Stomach (tissue), 9 donors: ENCODE measurements around the gene TUBB2B. TPM values are rescaled to one million over a fixed set of nuclear protein-coding genes. Genes with fewer than 3 reads are reported as not detected.

Experiments
- DNase-seq, 2 donors: peaks; one replicate each; pipeline versions ENCODE4 v3.0.0 to v3.0.0-alpha.2; 2013 to 2019
- H3K27ac ChIP-seq, 5 donors: fragments of 200-600 bp in 4 of 5; sonication (generic) in 4 of 5; one replicate each; pipeline ENCODE4 v1.5.1; 2013 to 2019; ENCODE audit warnings: mild to moderate bottlenecking in 1 of 5, moderate library complexity in 1 of 5
- H3K27me3 ChIP-seq, 3 donors: fragments of 200-600 bp; sonication (generic); one replicate each; pipeline ENCODE4 v1.5.1; 2017 to 2019; ENCODE audit warnings: mixed run types in 1 of 3
- H3K36me3 ChIP-seq, 4 donors: fragments of 200-600 bp; sonication (generic); 1 replicate in 3 of 4; 2 replicates in 1 of 4; pipeline ENCODE4 v1.5.1; 2016 to 2019
- H3K4me1 ChIP-seq, 4 donors: fragments of 200-600 bp; sonication (generic); one replicate each; pipeline ENCODE4 v1.5.1; 2016 to 2019
- H3K4me3 ChIP-seq, 4 donors: fragments of 200-600 bp; sonication (generic) in 3 of 4; one replicate each; pipeline ENCODE4 v1.5.1; 2016 to 2019; ENCODE audit warnings: mild to moderate bottlenecking in 1 of 4
- H3K9me3 ChIP-seq, 4 donors: fragments of 200-600 bp; sonication (generic); one replicate each; pipeline ENCODE4 v1.5.1; 2016 to 2019
- CTCF ChIP-seq, 7 experiments: fragments of 450-650 bp in 4 of 7; fragments of 200-600 bp in 3 of 7; sonication (generic) in 3 of 7; IDR thresholded peaks; one replicate each; pipeline ENCODE4 v1.5.1; 2016 to 2019; ENCODE audit warnings: antibody characterized with exemption in 7 of 7, control low read depth in 2 of 7, mild to moderate bottlenecking in 1 of 7
- EP300 ChIP-seq: sonication (generic); formaldehyde crosslinking; IDR thresholded peaks from one replicate; pipeline ENCODE4 v1.6.1; 2017; ENCODE audit warnings: antibody characterized with exemption
- POLR2A ChIP-seq, 4 donors: fragments of 450-650 bp; IDR thresholded peaks; one replicate each; pipeline ENCODE4 v1.6.1; 2016; ENCODE audit warnings: antibody characterized with exemption in 4 of 4, control low read depth in 2 of 4, mild to moderate bottlenecking in 1 of 4, moderate library complexity in 1 of 4
- POLR2AphosphoS5 ChIP-seq, 3 donors: sonication (generic); formaldehyde crosslinking; IDR thresholded peaks; one replicate each; pipeline ENCODE4 v1.6.1; 2016; ENCODE audit warnings: antibody characterized with exemption in 3 of 3
- WGBS, 5 donors: extraction: QIAGEN DNeasy Blood & Tissue Kit in 3 of 5; methylation state at CpG; one replicate each; pipeline versions ENCODE4 v1.1.5 to v1.1.7; 2013 to 2018; 5-methylcytosine and 5-hydroxymethylcytosine counted together
- intact Hi-C: fragments of 100-400 bp; cut with DNase I; formaldehyde crosslinking; loops from one replicate; pipeline ENCODE4 v1.15.1; 2023; ENCODE audit warnings: low total_unique reads
- polyA plus RNA-seq, 3 donors: library from polyadenylated mRNA; stranded (reverse); fragments of 200-250 nt; gene quantifications; one replicate each; pipeline ENCODE4 v1.2.3, GENCODE V29; 2013
- total RNA-seq, 5 donors: library from RNA; depleted of rRNA; stranded (reverse); fragments of >200 nt; gene quantifications; one replicate each; pipeline versions ENCODE4 v1.1.0 to v1.2.3, GENCODE V29; 2014 to 2016
- donor health status: healthy with polysubstance abuse.
- donor health status: Bipolar disorder and iron deficiency.
- donor health status: healthy.

The TUBB2B gene
- total and polyA plus RNA-seq, 8 donors: 1.4 to 31.4 (median 4.4) TPM; not detected in 2

DNA sequence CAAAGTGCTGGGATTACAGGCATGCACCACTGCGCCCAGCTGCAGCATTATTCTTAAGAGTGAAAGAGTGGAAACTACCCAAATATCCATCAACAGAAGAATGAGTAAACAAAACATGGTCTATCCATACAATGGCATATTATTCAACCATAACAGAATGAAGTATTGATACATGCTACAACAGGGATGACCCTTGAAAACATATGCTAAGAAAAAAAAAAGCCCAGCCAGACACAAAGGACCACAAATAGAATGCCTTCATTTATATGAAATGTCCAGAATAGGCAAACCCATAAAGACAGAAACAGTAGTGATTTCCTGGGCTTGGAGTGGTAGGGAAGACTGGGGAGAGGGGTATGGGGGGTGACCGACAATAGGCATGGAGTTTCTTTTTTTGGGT, 7.1 kb downstream of the TUBB2B start:
- Histone ChIP-seq H3K4me3 (no peak overlapping the region), H3K27ac (no peak overlapping the region), H3K9me3 (no peaks in the 10 kb centered on the region), H3K4me1 (no peaks in the 10 kb centered on the region), H3K36me3 (no peaks in the 10 kb centered on the region), H3K27me3 (peaks cover 0 to 10% (median 4%) of the 10 kb centered on the region in 3 donors)
- no peak for DNase-seq
- no peak for TF ChIP-seq EP300
- no peak for TF ChIP-seq POLR2AphosphoS5 (IDR thresholded peaks at IDR 0.05)
- no peak for TF ChIP-seq CTCF (IDR thresholded peaks at IDR 0.05)
- no peak for TF ChIP-seq POLR2A (IDR thresholded peaks at IDR 0.05)
- WGBS, 5 donors: 74 to 85% (median 83%) methylated on average over 2 of the region's 2 CpGs
- intact Hi-C loops: no loop called here

DNA sequence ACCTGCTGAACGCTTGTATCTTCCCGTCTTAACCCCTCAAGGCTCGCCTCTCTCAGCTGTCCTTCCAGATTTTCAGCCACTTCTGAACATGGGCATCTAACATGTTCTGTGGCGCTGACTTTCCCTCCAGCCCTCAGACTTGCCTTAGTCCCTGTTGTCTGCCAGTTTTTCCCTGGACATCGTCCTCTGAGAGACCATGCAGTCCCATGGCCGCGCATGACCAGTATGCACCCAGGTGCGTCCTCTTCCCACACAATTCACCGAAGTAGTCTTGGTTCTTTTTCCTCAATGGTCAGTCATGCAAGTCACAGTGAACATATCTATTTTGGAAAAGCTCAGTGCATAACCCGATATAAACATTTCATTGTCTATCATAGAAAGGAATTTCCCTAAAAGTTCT, 9.2 kb downstream of the TUBB2B start:
- H3K27me3 ChIP-seq: peaks cover 0 to 10% (median 4%) of the 10 kb centered on the region in 3 donors
- TF ChIP-seq CTCF (IDR thresholded peaks at IDR 0.05): no peak
- no peak for TF ChIP-seq POLR2A (IDR thresholded peaks at IDR 0.05)
- no peak for TF ChIP-seq EP300
- TF ChIP-seq POLR2AphosphoS5 (IDR thresholded peaks at IDR 0.05): no peak
- H3K9me3 ChIP-seq: no peaks in the 10 kb centered on the region
- no peak overlapping the region for H3K27ac ChIP-seq
- intact Hi-C loops: no loop called here
- 90 to 93% (median 91%) methylated on average over 10 of the region's 10 CpGs for WGBS, 5 donors
- no peaks in the 10 kb centered on the region for H3K4me1 ChIP-seq
- H3K36me3 ChIP-seq: no peaks in the 10 kb centered on the region
- DNase-seq: no peak
- H3K4me3 ChIP-seq: no peak overlapping the region

DNA sequence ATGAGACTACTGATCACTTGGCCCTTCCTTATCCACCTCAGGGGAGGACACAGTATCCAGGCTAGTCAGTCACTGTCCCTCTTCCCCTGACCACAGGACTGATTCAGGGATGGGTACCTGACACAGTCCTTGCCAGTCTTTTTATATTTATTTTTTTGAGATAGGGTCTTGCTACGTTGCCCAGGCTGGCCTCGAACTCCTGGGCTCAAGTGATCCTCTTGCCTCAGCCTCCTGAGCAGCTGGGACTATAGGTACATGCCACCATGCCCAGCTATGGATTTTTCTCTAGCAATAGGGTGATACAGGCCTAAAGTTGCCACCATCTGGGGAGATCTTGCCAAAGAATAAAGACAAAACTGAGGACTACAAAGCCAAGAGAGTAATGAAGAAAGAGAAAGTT, 10.2 kb downstream of the TUBB2B start:
- WGBS, 5 donors: 77 to 96% (median 90%) methylated on average over 2 of the region's 2 CpGs
- Histone ChIP-seq H3K9me3 (no peaks in the 10 kb centered on the region), H3K4me1 (no peaks in the 10 kb centered on the region), H3K4me3 (no peak overlapping the region), H3K36me3 (no peaks in the 10 kb centered on the region), H3K27ac (no peak overlapping the region), H3K27me3 (peaks cover 0 to 10% (median 4%) of the 10 kb centered on the region in 3 donors)
- intact Hi-C loops: no loop called here
- TF ChIP-seq EP300 (no peak), POLR2AphosphoS5 (IDR thresholded peaks at IDR 0.05) (no peak), CTCF (IDR thresholded peaks at IDR 0.05) (no peak), POLR2A (IDR thresholded peaks at IDR 0.05) (no peak)
- DNase-seq: no peak

DNA sequence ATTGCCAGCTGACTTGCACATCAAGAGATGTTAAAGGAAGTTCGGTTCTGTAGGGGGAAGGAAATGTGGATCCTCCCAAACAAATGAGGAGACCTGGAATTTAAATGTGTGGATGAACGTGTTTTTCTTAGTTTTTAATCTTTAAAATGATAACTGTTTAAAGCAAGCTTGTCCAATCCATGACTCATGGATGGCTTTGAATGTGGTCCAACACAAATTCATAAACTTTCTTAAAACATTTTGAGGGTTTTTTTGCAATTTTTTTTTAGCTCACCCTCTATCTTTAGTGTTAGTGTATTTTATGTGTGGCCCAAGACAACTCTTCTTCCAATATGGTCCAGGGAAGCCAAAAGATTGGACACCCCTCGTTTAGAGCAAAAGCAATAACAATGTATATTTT, 12.6 kb downstream of the TUBB2B start:
- H3K4me3 ChIP-seq: no peak overlapping the region
- TF ChIP-seq EP300: no peak
- TF ChIP-seq CTCF (IDR thresholded peaks at IDR 0.05): no peak
- no peak for TF ChIP-seq POLR2AphosphoS5 (IDR thresholded peaks at IDR 0.05)
- no peak for TF ChIP-seq POLR2A (IDR thresholded peaks at IDR 0.05)
- whole genome bisulfite sequencing, 5 donors: 52 to 67% (median 63%) methylated on average over 3 of the region's 3 CpGs

More for the DNA sequence above, 12.6 kb downstream of the TUBB2B start:
- intact Hi-C loops: no loop called here
- Histone ChIP-seq H3K4me1 (no peaks in the 10 kb centered on the region), H3K9me3 (no peaks in the 10 kb centered on the region), H3K27me3 (peaks cover 0 to 10% (median under 1%) of the 10 kb centered on the region in 3 donors), H3K36me3 (no peaks in the 10 kb centered on the region), H3K27ac (no peak overlapping the region)
- DNase-seq: no peak
